Lower leg skin (tissue), 4 donors: ENCODE data around the gene EML2. TPM values are rescaled to one million over a fixed set of nuclear protein-coding genes. Genes with fewer than 3 reads are reported as not detected.

Experiments
- DNase-seq, 2 donors: peaks; one replicate each; pipeline ENCODE4 v3.0.0-alpha.2; 2019; ENCODE audit warnings: low spot score in 2 of 2
- H3K4me3 ChIP-seq: fragments of 200-600 bp; sonication (generic); 2 replicates; pipeline ENCODE4 v1.5.1; 2017; ENCODE audit warnings: mild to moderate bottlenecking, low read depth; ENCODE audit not compliant: poor library complexity, severe bottlenecking
- CTCF ChIP-seq, 3 donors: fragments of 450-650 bp; IDR thresholded peaks; one replicate each; pipeline ENCODE4 v1.5.1; 2016; ENCODE audit warnings: antibody characterized with exemption in 3 of 3, mild to moderate bottlenecking in 3 of 3, moderate library complexity in 2 of 3
- POLR2A ChIP-seq, 2 donors: fragments of 450-650 bp; IDR thresholded peaks; one replicate each; pipeline ENCODE4 v1.6.1; 2016 to 2017; ENCODE audit warnings: antibody characterized with exemption in 2 of 2, mild to moderate bottlenecking in 1 of 2, moderate library complexity in 1 of 2
- WGBS, 2 donors: methylation state at CpG; one replicate each; pipeline ENCODE4 v1.1.5; 2018; 5-methylcytosine and 5-hydroxymethylcytosine counted together
- intact Hi-C: fragments of 100-400 bp; cut with DNase I; formaldehyde crosslinking; loops from one replicate; pipeline ENCODE4 v1.15.0; 2023; ENCODE audit warnings: low total_unique reads
- total RNA-seq, 4 donors: library from RNA; depleted of rRNA; stranded (reverse); fragments of >200 nt; gene quantifications; one replicate each; pipeline ENCODE4 v1.1.0, GENCODE V29; 2016

The EML2 gene
- total RNA-seq, 4 donors from 2014 or later = 85.6 to 101 (median 89.4) TPM

DNA sequence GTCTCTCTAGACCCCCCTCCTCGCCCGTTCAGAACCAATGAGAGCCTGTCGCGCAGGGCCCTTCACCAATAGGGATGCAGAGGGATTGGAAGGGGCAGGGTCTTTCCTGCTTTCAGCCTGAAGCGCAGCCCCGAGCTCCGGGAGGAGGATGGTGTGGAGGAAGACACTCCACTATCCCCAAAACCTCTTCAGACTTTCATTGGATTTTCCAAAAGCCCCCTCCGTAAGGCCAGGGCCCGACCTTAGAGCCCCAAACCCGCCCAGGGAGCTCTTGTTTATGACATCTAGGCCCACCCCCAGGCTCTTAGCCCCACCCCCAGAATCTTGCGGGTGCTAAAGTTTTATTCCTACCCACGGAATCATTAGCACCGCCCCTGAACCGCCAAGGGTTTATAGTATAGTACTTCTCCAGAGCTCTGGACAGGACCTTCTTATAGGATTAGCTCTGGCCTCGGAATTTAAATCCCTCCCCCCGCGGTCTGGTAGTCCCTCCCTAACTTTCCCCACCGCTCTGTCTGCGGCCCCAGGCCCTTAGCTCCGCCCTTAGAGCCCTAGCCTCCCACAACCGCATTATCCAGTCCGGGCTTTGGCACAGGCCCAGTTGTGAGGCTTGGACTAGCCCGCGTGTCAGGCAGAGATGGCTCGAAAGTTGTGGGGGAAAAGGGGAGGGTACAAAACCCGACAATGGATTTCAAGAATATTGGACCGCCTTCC is 6.6 kb upstream of the EML2 start:
- TF ChIP-seq CTCF (IDR thresholded peaks at IDR 0.05) = no peak
- no peak for TF ChIP-seq POLR2A (IDR thresholded peaks at IDR 0.05)
- peak overlapping the region; percentile 1 for H3K4me3 ChIP-seq
- DNase-seq = peak; percentile 53 to 93
- 1 to 2% methylated on average over 27 of the region's 27 CpGs for WGBS, 2 donors
- intact Hi-C loops = loop anchor here (10.0 kb wide), 1 partner anchor 121 kb away; no protein-coding TSS in a partner anchor

GRCh38 chr19:45645068-45645630 is 6.0 kb upstream of the EML2 start:
- no peak for DNase-seq
- no peak for TF ChIP-seq CTCF (IDR thresholded peaks at IDR 0.05)
- WGBS, 2 donors = 20 to 27% methylated on average over 18 to 34 of the region's 35 CpGs
- no peak overlapping the region for H3K4me3 ChIP-seq
- intact Hi-C loops = loop anchor here (10.0 kb wide), 1 partner anchor 120 kb away; no protein-coding TSS in a partner anchor

- intact Hi-C loops = loop anchor here (5.0 to 10.0 kb wide), 3 partner anchors 37 to 119 kb away; no protein-coding TSS in a partner anchor
- TF ChIP-seq CTCF (IDR thresholded peaks at IDR 0.05) = no peak
- no peak for TF ChIP-seq POLR2A (IDR thresholded peaks at IDR 0.05)
- DNase-seq = no peak
- H3K4me3 ChIP-seq = no peak overlapping the region
- 49 to 53% methylated on average over 14 of the region's 14 CpGs for WGBS, 2 donors
Observed at GRCh38 chr19:45643927-45644771, 5.0 kb upstream of the EML2 start.

- peak; percentile 73 to 97 for DNase-seq
- TF ChIP-seq CTCF (IDR thresholded peaks at IDR 0.05) (peak in 1 of 3 donors; percentile 95), POLR2A (IDR thresholded peaks at IDR 0.05) (no peak)
- H3K4me3 ChIP-seq = no peak overlapping the region
- intact Hi-C loops = loop anchor here (5.0 to 10.0 kb wide), 3 partner anchors 36 to 118 kb away; no protein-coding TSS in a partner anchor
- WGBS, 2 donors = 13 to 15% methylated on average over 39 of the region's 39 CpGs
Observed at GRCh38 chr19:45643024-45643926, 4.1 kb upstream of the EML2 start.
